ENCODE data around the gene ST6GALNAC2. TPM values are rescaled to one million over a fixed set of nuclear protein-coding genes. Genes with fewer than 3 reads are reported as not detected.

ST6GALNAC2 gene
- polyA plus RNA-seq, 1 donor (not counting 4 experiments of a cell fraction or from before 2014, with no cell fraction given): 45.8 TPM

GRCh38 chr17:76612977-76613851 is 27.6 kb upstream of the ST6GALNAC2 start:
- no peak overlapping the region for H3K9ac ChIP-seq (ENCODE audit: control insufficient read depth, extremely low read depth, insufficient read depth, low read length)
- H3K4me3 ChIP-seq (ENCODE audit: control insufficient read depth in 2 of 3, extremely low read depth in 1 of 3, insufficient read depth in 2 of 3, low read depth in 1 of 3, low read length in 3 of 3): no peak overlapping the region
- no peaks in the 10 kb centered on the region for H3K9me1 ChIP-seq (ENCODE audit: control insufficient read depth, extremely low read depth, insufficient read depth, low read length)
- no peak for DNase-seq (ENCODE audit: low read depth, low spot score)
- peak overlapping the region; percentile 41 for H2AFZ ChIP-seq (ENCODE audit: control insufficient read depth, low read length)
- H3K27me3 ChIP-seq (ENCODE audit: control insufficient read depth, extremely low read depth, insufficient read depth, low read length): no peaks in the 10 kb centered on the region
- H3K79me2 ChIP-seq (ENCODE audit: control insufficient read depth, insufficient read depth, low read length): no peaks in the 10 kb centered on the region
- H3K9me3 ChIP-seq (ENCODE audit: control insufficient read depth, low read depth, low read length): no peaks in the 10 kb centered on the region
- dilution Hi-C loops (cut with MboI; ENCODE audit: extremely low pct_ligation_motif_present, low sequenced_read_pairs): no loop called here
- peaks cover 11% of the 10 kb centered on the region for H3K4me1 ChIP-seq (ENCODE audit: control insufficient read depth, extremely low read depth, insufficient read depth, low read length)
- H4K20me1 ChIP-seq (ENCODE audit: control insufficient read depth, extremely low read depth, insufficient read depth, low read length): no peaks in the 10 kb centered on the region
- no peaks in the 10 kb centered on the region for H3K36me3 ChIP-seq (ENCODE audit: control insufficient read depth in 2 of 2, extremely low read depth in 1 of 2, insufficient read depth in 2 of 2, low read length in 2 of 2)
- FAIRE-seq: no peak
- no peak overlapping the region for H3K4me2 ChIP-seq (ENCODE audit: control insufficient read depth, extremely low read depth, insufficient read depth, low read depth, low read length)
- no peak for TF ChIP-seq EZH2 (IDR thresholded peaks at IDR 0.05; ENCODE audit: low read length)
- TF ChIP-seq CTCF (optimal IDR thresholded peaks at IDR 0.05 in 1 of 3, IDR thresholded peaks at IDR 0.05 in 1 of 3, conservative IDR thresholded peaks at IDR 0.05 in 1 of 3; ENCODE audit: extremely low read depth in 1 of 3, insufficient read depth in 2 of 3, low read length in 3 of 3): peak; percentile 26 to 50 (median 35)
- H3K27ac ChIP-seq (ENCODE audit: control insufficient read depth, insufficient read depth, low read length): no peak overlapping the region

DNA sequence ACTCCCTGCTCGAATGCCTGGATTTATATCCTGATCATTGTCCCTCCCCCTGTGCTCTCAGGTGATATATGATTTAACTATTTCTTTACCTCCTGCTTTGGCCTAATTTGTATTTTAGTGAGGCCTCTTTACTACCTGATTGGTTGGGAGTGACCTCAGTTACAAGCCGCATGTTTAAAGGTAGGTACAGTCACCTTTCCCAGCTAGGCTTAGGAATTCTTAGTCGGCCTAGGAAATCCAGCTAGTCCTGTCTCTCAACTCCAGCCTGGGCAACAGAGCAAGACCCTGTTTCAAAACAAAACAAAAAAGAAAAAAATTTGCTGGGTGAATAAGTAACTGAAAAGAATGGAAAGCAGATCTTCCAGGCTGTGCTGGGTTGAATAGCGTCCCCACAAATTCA is 26.8 kb upstream of the ST6GALNAC2 start:
- Histone ChIP-seq H3K9me3 (ENCODE audit: control insufficient read depth, low read depth, low read length) (no peaks in the 10 kb centered on the region), H3K36me3 (ENCODE audit: control insufficient read depth in 2 of 2, extremely low read depth in 1 of 2, insufficient read depth in 2 of 2, low read length in 2 of 2) (no peaks in the 10 kb centered on the region), H4K20me1 (ENCODE audit: control insufficient read depth, extremely low read depth, insufficient read depth, low read length) (no peaks in the 10 kb centered on the region), H3K79me2 (ENCODE audit: control insufficient read depth, insufficient read depth, low read length) (no peaks in the 10 kb centered on the region), H3K27ac (ENCODE audit: control insufficient read depth, insufficient read depth, low read length) (no peak overlapping the region), H3K4me3 (ENCODE audit: control insufficient read depth in 2 of 3, extremely low read depth in 1 of 3, insufficient read depth in 2 of 3, low read depth in 1 of 3, low read length in 3 of 3) (no peak overlapping the region), H3K9ac (ENCODE audit: control insufficient read depth, extremely low read depth, insufficient read depth, low read length) (no peak overlapping the region), H3K9me1 (ENCODE audit: control insufficient read depth, extremely low read depth, insufficient read depth, low read length) (no peaks in the 10 kb centered on the region), H3K4me1 (ENCODE audit: control insufficient read depth, extremely low read depth, insufficient read depth, low read length) (peaks cover 11% of the 10 kb centered on the region), H2AFZ (ENCODE audit: control insufficient read depth, low read length) (no peak overlapping the region), H3K27me3 (ENCODE audit: control insufficient read depth, extremely low read depth, insufficient read depth, low read length) (no peaks in the 10 kb centered on the region), H3K4me2 (ENCODE audit: control insufficient read depth, extremely low read depth, insufficient read depth, low read depth, low read length) (no peak overlapping the region)
- dilution Hi-C loops (cut with MboI; ENCODE audit: extremely low pct_ligation_motif_present, low sequenced_read_pairs): no loop called here
- TF ChIP-seq EZH2 (IDR thresholded peaks at IDR 0.05; ENCODE audit: low read length): no peak
- TF ChIP-seq CTCF (optimal IDR thresholded peaks at IDR 0.05 in 1 of 3, IDR thresholded peaks at IDR 0.05 in 1 of 3, conservative IDR thresholded peaks at IDR 0.05 in 1 of 3; ENCODE audit: extremely low read depth in 1 of 3, insufficient read depth in 2 of 3, low read length in 3 of 3): no peak
- DNase-seq (ENCODE audit: low read depth, low spot score) (no peak), FAIRE-seq (no peak)
